SU-DHL-6 (cell line): Measurements from ENCODE around the gene TEX264.

Experiments
- EZH2phosphoT487 ChIP-seq: fragments of 200-600 bp; sonication (generic), shearing (Covaris generic); conservative IDR thresholded peaks from 2 replicates; pipeline ENCODE4 v1.6.1; 2018; ENCODE audit warnings: mild to moderate bottlenecking, antibody characterized with exemption, low read length, moderate library complexity, mixed read lengths
- TF ChIP-seq, protein P1 (sequence below): fragments of 200-600 bp; sonication (generic); IDR thresholded peaks from one replicate; pipeline ENCODE4 v1.5.1; 2017; ENCODE audit warnings: antibody characterized with exemption, mild to moderate bottlenecking, low read length, moderate library complexity; ENCODE audit not compliant: insufficient read depth, poor library complexity, severe bottlenecking

GRCh38 chr3:51678186-51678585, 7.1 kb downstream of the TEX264 start:
- TF ChIP-seq, protein P1, sequence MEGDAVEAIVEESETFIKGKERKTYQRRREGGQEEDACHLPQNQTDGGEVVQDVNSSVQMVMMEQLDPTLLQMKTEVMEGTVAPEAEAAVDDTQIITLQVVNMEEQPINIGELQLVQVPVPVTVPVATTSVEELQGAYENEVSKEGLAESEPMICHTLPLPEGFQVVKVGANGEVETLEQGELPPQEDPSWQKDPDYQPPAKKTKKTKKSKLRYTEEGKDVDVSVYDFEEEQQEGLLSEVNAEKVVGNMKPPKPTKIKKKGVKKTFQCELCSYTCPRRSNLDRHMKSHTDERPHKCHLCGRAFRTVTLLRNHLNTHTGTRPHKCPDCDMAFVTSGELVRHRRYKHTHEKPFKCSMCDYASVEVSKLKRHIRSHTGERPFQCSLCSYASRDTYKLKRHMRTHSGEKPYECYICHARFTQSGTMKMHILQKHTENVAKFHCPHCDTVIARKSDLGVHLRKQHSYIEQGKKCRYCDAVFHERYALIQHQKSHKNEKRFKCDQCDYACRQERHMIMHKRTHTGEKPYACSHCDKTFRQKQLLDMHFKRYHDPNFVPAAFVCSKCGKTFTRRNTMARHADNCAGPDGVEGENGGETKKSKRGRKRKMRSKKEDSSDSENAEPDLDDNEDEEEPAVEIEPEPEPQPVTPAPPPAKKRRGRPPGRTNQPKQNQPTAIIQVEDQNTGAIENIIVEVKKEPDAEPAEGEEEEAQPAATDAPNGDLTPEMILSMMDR = no peak
- TF ChIP-seq EZH2phosphoT487 = no peak
